Mesendoderm (in vitro differentiated cells): ENCODE results near the gene ABCA5.

Experiments
- DNase-seq: peaks from one replicate; pipeline ENCODE4 v3.0.0; 2013
- H2AK5ac ChIP-seq: 2 replicates; pipeline ENCODE4 v1.6.1; 2013; ENCODE audit warnings: low read length, inconsistent platforms
- H2BK120ac ChIP-seq: 2 replicates; pipeline ENCODE4 v1.6.1; 2013; ENCODE audit warnings: low read depth, mild to moderate bottlenecking, low read length, moderate library complexity, mixed read lengths
- H2BK15ac ChIP-seq: replicated peaks from 2 replicates; pipeline ENCODE4 v1.6.1; 2013; ENCODE audit warnings: low read depth, mild to moderate bottlenecking, moderate library complexity
- H2BK5ac ChIP-seq: 2 replicates; pipeline ENCODE4 v1.6.1; 2013; ENCODE audit warnings: low read length, inconsistent platforms
- H3K18ac ChIP-seq: 2 replicates; pipeline ENCODE4 v1.6.1; 2013; ENCODE audit warnings: mild to moderate bottlenecking, low read length, mixed read lengths
- H3K23ac ChIP-seq: one replicate; pipeline ENCODE4 v1.6.1; 2013; ENCODE audit warnings: low read length
- H3K27ac ChIP-seq: 2 replicates; pipeline ENCODE4 v1.5.1; 2013; ENCODE audit warnings: low read depth, mild to moderate bottlenecking, inconsistent platforms, low read length, moderate library complexity
- H3K27me3 ChIP-seq: 2 replicates; pipeline ENCODE4 v1.6.1; 2013; ENCODE audit warnings: low read length, control low read depth, mild to moderate bottlenecking, inconsistent platforms; ENCODE audit not compliant: insufficient read depth, poor library complexity
- H3K36me3 ChIP-seq: 2 replicates; pipeline ENCODE4 v1.6.1; 2013; ENCODE audit warnings: low read length, inconsistent platforms; ENCODE audit not compliant: control insufficient read depth, insufficient read depth
- H3K4ac ChIP-seq: one replicate; pipeline ENCODE4 v1.6.1; 2013; ENCODE audit warnings: low read depth, mild to moderate bottlenecking, low read length, moderate library complexity
- H3K4me1 ChIP-seq: 2 replicates; pipeline ENCODE4 v1.6.1; 2013; ENCODE audit warnings: low read depth, low read length, inconsistent platforms; ENCODE audit not compliant: control insufficient read depth
- H3K4me2 ChIP-seq: 2 replicates; pipeline ENCODE4 v1.6.1; 2013; ENCODE audit warnings: low read length
- H3K4me3 ChIP-seq: 2 replicates; pipeline ENCODE4 v1.5.1; 2013; ENCODE audit warnings: mild to moderate bottlenecking, low read length
- H3K56ac ChIP-seq: one replicate; pipeline ENCODE4 v1.6.1; 2013; ENCODE audit warnings: low read length
- H3K79me1 ChIP-seq: 2 replicates; pipeline ENCODE4 v1.6.1; 2013; ENCODE audit warnings: low read length, inconsistent platforms
- H3K79me2 ChIP-seq: 2 replicates; pipeline ENCODE4 v1.6.1; 2013; ENCODE audit warnings: mild to moderate bottlenecking, low read length; ENCODE audit not compliant: control insufficient read depth, insufficient read depth
- H3K9ac ChIP-seq: 2 replicates; pipeline ENCODE4 v1.6.1; 2013; ENCODE audit warnings: low read length, inconsistent platforms
- H4K5ac ChIP-seq: one replicate; pipeline ENCODE4 v1.6.1; 2013; ENCODE audit warnings: low read length
- H4K8ac ChIP-seq: one replicate; pipeline ENCODE4 v1.6.1; 2013; ENCODE audit warnings: low read depth, mild to moderate bottlenecking, control low read depth, low read length, moderate library complexity
- WGBS: extraction: QIAGEN DNeasy Blood & Tissue Kit; methylation state at CpG from one replicate; pipeline ENCODE4 v1.1.7; 2013; ENCODE audit warnings: low lambda C conversion rate, missing lambda C conversion rate; ENCODE audit not compliant: insufficient coverage; ENCODE audit errors: extremely low coverage; 5-methylcytosine and 5-hydroxymethylcytosine counted together

ABCA5 gene

DNA sequence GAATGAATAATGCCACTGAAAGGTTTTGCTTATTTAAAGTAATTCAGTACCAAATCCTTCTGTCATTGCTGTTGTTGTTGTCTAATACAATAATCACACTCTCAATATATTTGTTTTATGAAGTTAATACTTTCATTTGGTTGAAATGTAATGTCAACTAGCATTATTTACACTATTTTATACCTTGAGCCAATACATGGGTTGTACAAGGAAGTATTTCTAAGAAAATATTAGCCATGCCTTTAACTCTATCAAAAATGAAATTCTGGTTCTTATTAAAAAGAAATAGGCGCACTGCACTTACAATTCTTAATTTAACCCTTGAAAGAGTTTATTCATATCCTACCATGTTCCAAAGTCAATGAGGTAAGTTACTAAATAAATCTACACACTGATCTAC, 80.7 kb downstream of the ABCA5 start:
- no peak overlapping the region for H2BK5ac ChIP-seq
- no peak for DNase-seq

GRCh38 chr17:69245617-69246016, 81.3 kb downstream of the ABCA5 start:
- Histone ChIP-seq H3K23ac (no peak overlapping the region), H2AK5ac (no peak overlapping the region), H3K27ac (no peak overlapping the region), H4K5ac (no peak overlapping the region), H3K27me3 (no peaks in the 10 kb centered on the region), H3K36me3 (no peaks in the 10 kb centered on the region), H3K4me2 (no peak overlapping the region), H3K9ac (no peak overlapping the region), H4K8ac (no peak overlapping the region), H3K56ac (no peak overlapping the region), H3K4me1 (no peaks in the 10 kb centered on the region), H3K4me3 (no peak overlapping the region), H3K79me2 (no peaks in the 10 kb centered on the region), H2BK120ac (no peak overlapping the region), H3K18ac (no peak overlapping the region), H2BK5ac (no peak overlapping the region), H3K79me1 (no peaks in the 10 kb centered on the region), H2BK15ac (no peak overlapping the region), H3K4ac (no peak overlapping the region)
- WGBS: no CpG with 5 or more reads among the region's 2 CpGs
- DNase-seq: no peak

More for the DNA sequence above, 80.7 kb downstream of the ABCA5 start:
- no peaks in the 10 kb centered on the region for H3K36me3 ChIP-seq
- H3K79me1 ChIP-seq: no peaks in the 10 kb centered on the region
- WGBS: no CpG with 5 or more reads among the region's 1 CpG
- no peak overlapping the region for H2BK15ac ChIP-seq
- H3K4ac ChIP-seq: no peak overlapping the region
- H3K9ac ChIP-seq: no peak overlapping the region
- H2BK120ac ChIP-seq: no peak overlapping the region
- H3K4me1 ChIP-seq: no peaks in the 10 kb centered on the region
- no peak overlapping the region for H4K5ac ChIP-seq
- no peaks in the 10 kb centered on the region for H3K27me3 ChIP-seq
- H3K23ac ChIP-seq: no peak overlapping the region
- no peak overlapping the region for H3K18ac ChIP-seq
- H4K8ac ChIP-seq: no peak overlapping the region
- H3K4me3 ChIP-seq: no peak overlapping the region
- H2AK5ac ChIP-seq: no peak overlapping the region
- H3K56ac ChIP-seq: no peak overlapping the region
- H3K27ac ChIP-seq: no peak overlapping the region
- H3K4me2 ChIP-seq: no peak overlapping the region
- no peaks in the 10 kb centered on the region for H3K79me2 ChIP-seq

DNA sequence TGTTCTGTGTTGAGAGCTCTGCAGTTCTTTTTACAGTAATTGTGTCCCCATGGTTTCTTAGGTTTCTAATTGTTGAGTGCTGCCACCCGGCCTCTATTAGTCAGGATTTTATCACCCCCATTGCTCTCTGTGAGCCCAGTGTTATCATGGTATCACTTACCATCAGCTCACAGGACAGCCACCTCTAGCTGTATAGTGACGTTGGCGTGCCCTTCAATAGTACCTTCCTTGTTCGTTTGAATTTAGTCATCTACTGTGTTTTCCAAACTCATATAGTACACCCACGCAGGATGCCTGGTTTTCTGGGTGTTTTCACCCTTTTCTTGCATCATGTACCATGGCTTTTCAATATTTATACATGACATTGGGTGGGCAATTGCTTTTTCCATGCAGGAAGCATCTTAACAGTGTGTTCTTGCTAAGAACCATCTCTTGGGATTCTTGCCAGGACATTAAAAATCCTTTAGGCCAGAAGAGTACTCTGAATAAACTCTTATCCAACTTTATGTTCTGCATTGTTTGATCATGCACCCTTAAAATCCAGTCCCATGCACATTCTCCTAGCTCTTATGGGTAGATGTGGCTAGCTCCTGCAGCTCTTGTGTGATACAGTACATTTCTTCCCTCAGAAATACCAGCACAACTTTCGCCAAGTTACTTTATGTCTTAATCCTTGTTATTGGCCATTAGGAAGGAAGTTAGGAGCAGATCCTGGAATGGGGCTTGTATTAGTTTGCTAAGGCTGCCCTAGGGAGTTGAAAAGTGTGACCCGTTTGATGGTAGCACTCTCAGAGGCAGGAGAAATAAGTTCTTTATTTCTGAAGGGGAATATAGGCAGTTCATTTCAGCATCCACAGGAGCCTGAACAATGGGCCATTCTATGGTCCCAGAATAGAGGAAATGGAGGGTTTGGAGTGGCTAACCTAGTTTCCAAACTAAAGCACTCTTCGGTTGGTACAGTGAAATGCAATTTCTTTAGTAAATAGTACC, 87.0 kb downstream of the ABCA5 start:
- no CpG with 5 or more reads among the region's 8 CpGs for whole genome bisulfite sequencing
- Histone ChIP-seq H3K4me3 (no peak overlapping the region), H2BK15ac (no peak overlapping the region), H4K8ac (no peak overlapping the region), H3K79me2 (no peaks in the 10 kb centered on the region), H2BK120ac (no peak overlapping the region), H3K18ac (no peak overlapping the region), H3K4ac (no peak overlapping the region), H3K23ac (no peak overlapping the region), H4K5ac (no peak overlapping the region), H3K27me3 (no peaks in the 10 kb centered on the region), H3K36me3 (no peaks in the 10 kb centered on the region), H2BK5ac (no peak overlapping the region), H3K4me2 (no peak overlapping the region), H3K9ac (no peak overlapping the region), H3K79me1 (no peaks in the 10 kb centered on the region), H2AK5ac (no peak overlapping the region), H3K27ac (no peak overlapping the region), H3K56ac (no peak overlapping the region), H3K4me1 (no peaks in the 10 kb centered on the region)
- no peak for DNase-seq

DNA sequence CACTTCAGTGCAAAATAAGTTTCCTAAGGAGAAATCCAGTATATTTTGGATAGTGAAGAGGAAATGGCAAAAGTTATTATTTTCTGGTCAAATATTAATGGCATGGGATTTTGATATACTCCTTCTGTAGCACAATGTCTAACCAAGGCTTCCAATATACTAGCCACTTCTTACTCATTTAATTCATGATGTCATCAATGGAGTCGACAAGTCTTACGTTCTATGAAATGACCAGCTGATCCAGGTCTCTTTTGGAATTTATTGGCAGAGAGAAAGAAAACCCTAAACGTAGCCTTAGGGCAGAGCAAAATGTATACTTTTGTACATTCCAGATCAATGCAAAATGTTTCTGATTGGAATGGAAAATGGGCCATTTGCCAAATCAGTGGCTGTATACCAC, 90.0 kb downstream of the ABCA5 start:
- Histone ChIP-seq H3K4ac (no peak overlapping the region), H3K27me3 (no peaks in the 10 kb centered on the region), H3K9ac (no peak overlapping the region), H3K79me1 (no peaks in the 10 kb centered on the region), H3K23ac (no peak overlapping the region), H3K36me3 (no peaks in the 10 kb centered on the region), H2BK5ac (no peak overlapping the region), H3K4me2 (no peak overlapping the region), H3K56ac (no peak overlapping the region), H3K27ac (no peak overlapping the region), H3K79me2 (no peaks in the 10 kb centered on the region), H2AK5ac (no peak overlapping the region), H2BK15ac (no peak overlapping the region), H2BK120ac (no peak overlapping the region), H4K8ac (no peak overlapping the region), H4K5ac (no peak overlapping the region), H3K4me3 (no peak overlapping the region), H3K4me1 (no peaks in the 10 kb centered on the region), H3K18ac (no peak overlapping the region)
- no CpG with 5 or more reads among the region's 3 CpGs for WGBS
- DNase-seq: no peak

DNA sequence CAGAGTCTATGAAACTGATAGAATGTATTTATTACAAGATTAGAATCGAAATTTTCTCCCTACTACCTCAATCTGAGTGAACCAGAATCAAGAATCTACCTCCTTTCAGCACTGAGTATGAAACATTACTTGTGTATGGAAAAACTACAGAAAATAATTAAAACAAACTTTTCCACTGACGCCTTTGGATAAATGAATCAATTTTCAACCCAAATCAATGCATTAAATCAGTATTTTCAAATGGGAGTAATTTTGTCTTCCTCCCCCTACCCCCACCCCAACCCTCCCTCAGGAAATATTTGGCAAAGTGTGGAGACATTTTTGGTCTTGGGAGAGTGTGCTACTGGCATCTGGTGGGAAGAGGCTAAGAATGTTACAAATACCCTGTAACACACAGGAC, 90.5 kb downstream of the ABCA5 start:
- Histone ChIP-seq H2BK15ac (no peak overlapping the region), H3K4me1 (no peaks in the 10 kb centered on the region), H2AK5ac (no peak overlapping the region), H4K8ac (no peak overlapping the region), H3K27me3 (no peaks in the 10 kb centered on the region), H4K5ac (no peak overlapping the region), H3K27ac (no peak overlapping the region), H3K56ac (no peak overlapping the region), H3K4me2 (no peak overlapping the region), H3K79me1 (no peaks in the 10 kb centered on the region), H3K18ac (no peak overlapping the region), H3K4me3 (no peak overlapping the region), H3K79me2 (no peaks in the 10 kb centered on the region), H3K9ac (no peak overlapping the region), H2BK120ac (no peak overlapping the region), H3K4ac (no peak overlapping the region), H2BK5ac (no peak overlapping the region), H3K23ac (no peak overlapping the region), H3K36me3 (no peaks in the 10 kb centered on the region)
- no peak for DNase-seq
- WGBS: no CpG with 5 or more reads among the region's 2 CpGs
